ENCODE data around the gene ACACA.
"Not testable (repeated sequence)": the region's sequence is repeated elsewhere in the genome, so short reads cannot be mapped to it uniquely, and the experiment has no call there.

The ACACA gene

DNA sequence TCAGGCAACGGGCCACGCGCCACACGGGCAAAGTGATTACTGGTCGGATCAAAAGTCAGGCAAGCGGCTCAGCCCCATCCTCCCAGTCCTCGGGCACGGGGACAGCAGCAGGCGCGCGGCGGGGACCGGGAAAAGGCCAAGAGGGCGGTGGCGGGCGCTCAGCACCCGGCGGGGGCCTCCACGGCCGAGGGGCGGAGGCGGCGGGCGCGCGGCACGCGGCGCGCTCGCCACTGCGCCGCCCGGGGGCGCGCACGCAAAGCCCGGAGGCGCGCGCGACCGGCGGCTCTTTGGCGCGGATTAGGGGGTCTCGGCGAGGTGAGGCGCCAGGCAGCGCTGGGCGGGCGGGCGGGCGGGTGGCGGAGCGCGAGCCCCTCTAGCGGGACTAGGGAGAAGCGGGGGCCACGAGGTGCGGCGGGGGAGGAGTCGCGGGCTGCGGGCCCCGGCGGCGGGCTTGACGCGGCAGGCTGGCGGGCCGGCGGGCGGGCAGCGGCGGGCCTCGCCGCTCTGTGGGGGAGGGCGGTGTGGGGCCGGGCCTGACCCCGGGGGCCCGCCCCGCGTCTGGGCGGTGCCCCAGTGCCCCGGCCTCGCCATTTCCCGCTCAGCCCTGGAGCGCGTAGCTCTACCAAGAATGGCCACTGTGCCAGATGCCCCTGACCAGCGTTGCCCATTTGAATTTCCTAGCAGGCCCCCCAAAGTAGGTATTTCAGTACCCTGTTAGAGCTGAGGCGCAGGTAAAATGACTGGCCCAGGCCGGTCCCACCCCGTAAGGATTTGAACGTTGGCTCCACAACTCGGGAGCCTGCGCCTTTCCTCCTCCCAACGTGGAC is at the start of gene ACACA, which contains the start of gene TADA2A:
ACACA (minus strand) TSS at position 202 of the 827 bp plus-strand sequence. CDS start 537 bp downstream, outside the sequence.
TADA2A (plus strand) TSS at position 252 of the 827 bp plus-strand sequence. CDS start 4,480 bp downstream, outside the sequence.
- peak; percentile 85 for DNase-seq (ENCODE audit: low spot score)

- DNase-seq (ENCODE audit: low spot score): no peak
Measured at GRCh38 chr17:37450112-37450511, 43.5 kb upstream of the ACACA start.

DNA sequence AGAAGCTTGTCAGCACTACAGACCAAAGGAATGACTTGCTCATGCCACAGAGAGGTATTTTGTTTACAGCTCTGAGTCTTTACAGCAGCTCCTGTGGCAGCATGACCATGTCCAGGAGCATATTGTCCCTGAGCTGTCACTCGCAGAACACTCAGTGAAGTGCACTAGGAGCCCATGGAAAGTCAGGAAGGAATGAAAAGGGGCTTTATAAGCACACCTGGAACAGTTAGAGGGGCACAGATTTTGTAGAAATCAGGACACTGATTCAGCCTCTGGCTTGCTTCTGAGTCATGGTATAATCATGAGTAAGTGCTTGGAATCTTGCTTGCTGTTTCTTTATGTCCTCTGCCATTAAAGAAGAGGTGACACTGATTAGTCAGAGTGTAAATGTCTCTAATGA is 41.0 kb upstream of the ACACA start:
- DNase-seq (ENCODE audit: low spot score): no peak

DNA sequence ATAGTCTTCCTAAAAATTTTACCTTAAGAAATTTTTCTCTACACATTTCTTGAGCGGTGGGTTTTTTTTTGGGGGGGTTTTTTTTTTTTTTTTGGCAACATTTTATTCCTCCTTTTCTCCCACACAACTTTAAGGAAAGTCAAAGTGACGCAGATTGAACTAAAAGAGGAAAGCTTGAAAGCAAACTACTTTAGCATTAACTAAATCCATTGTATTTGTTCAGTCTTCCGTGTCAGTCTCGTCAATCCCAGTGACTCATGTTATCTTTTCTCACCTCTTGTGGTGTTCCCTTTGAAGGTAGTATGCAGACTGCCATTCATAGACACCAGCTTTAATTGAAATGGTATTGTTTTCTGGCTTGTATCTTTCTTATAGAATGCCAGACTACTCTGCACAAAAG is 39.4 kb upstream of the ACACA start:
- no peak for DNase-seq (ENCODE audit: low spot score)

- DNase-seq (ENCODE audit: low spot score): not testable (repeated sequence)
Measured at GRCh38 chr17:37441369-37442014, 34.9 kb upstream of the ACACA start.

- DNase-seq (ENCODE audit: low spot score): no peak
Measured at GRCh38 chr17:37440424-37440823, 33.8 kb upstream of the ACACA start.

DNA sequence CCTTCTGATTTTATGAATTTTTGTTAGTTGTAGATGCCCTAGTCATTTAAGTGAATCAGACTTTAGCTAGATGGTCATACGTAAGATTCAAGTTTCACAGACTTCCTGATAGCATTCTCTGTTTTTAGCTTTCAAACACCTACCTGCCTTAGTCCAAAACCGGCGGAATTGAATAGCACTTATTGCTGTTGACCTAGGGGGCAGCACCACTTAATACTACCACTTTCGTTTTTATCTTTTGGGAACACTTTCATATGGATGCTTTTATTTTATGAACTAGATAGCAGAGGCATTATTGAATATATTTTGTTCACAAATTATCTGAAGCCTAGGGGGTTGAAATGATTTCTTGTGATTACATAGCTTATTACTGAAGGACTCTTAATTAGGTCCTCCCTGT is 31.5 kb upstream of the ACACA start:
- no peak for DNase-seq (ENCODE audit: low spot score)

DNA sequence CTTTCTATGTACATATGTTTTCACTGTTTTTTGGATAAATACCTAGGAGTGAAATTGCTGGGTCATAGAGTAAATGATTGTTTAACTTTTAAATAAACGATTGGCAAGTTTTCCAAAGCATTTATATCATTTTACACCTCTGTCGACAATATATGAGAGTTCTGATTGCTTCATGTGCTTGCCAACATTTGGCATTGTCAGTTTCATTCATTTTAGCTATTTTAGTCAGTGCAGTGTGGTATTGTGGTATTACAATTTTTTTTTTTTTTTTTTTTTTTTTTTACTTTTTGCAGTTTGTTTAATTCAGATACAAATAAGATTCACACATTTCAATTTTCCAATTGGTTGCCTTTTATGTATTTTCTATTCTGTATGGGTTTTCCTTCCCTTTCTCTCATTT is 26.0 kb upstream of the ACACA start:
- DNase-seq (ENCODE audit: low spot score): no peak

DNA sequence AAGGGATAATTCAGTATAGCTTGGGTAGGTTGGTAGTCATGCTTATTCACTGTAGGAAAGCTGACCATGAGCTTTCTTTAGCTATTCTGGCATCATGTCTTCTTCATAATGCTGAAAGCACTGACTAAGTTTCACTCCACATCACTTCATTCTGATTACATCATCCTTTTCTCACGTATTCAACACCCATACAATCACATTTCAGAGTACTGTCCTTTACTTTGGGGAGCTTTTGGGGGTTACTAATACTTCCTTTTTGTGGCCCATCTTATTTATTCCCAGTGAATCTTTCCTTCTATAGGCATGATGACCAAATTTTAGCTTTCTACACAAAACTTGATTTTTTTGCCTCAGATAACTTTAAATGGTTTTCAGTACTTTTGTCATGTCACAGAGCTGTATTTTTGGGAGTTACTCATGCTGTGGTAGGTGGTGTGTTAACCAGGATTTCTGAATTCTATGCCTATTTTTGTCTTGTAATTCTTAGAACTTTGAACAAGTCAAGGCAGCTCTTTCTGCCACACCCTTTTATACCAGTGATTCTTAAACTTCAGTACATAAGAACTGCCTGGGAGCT is 23.5 kb upstream of the ACACA start:
- DNase-seq (ENCODE audit: low spot score): peak; percentile 75

GRCh38 chr17:37429453-37429852 is 22.8 kb upstream of the ACACA start:
- DNase-seq (ENCODE audit: low spot score): no peak

GRCh38 chr17:37429039-37429438 is 22.4 kb upstream of the ACACA start:
- DNase-seq (ENCODE audit: low spot score): no peak

DNA sequence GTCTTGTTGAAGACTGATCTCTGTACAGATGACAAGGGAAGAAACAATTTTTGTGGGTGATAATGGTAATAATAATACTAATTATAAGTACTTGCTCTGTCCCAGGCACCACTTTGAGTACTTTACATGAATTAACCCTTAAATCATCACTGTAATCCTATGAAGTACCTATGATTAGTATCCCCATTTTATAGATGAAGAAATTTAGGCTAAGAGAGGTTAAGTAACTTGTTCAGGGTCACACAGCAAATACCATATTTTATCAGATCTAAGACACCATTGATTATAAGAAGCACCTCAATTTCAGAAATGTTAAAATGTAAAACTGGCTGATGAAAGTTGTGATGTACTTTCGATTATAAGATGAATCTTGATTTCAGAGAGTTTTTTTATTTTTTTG is 18.6 kb upstream of the ACACA start:
- no peak for DNase-seq (ENCODE audit: low spot score)

GRCh38 chr17:37422971-37423625 is 16.5 kb upstream of the ACACA start:
- DNase-seq (ENCODE audit: low spot score): no peak

GRCh38 chr17:37417852-37418251 is 11.2 kb upstream of the ACACA start:
- no peak for DNase-seq (ENCODE audit: low spot score)

DNA sequence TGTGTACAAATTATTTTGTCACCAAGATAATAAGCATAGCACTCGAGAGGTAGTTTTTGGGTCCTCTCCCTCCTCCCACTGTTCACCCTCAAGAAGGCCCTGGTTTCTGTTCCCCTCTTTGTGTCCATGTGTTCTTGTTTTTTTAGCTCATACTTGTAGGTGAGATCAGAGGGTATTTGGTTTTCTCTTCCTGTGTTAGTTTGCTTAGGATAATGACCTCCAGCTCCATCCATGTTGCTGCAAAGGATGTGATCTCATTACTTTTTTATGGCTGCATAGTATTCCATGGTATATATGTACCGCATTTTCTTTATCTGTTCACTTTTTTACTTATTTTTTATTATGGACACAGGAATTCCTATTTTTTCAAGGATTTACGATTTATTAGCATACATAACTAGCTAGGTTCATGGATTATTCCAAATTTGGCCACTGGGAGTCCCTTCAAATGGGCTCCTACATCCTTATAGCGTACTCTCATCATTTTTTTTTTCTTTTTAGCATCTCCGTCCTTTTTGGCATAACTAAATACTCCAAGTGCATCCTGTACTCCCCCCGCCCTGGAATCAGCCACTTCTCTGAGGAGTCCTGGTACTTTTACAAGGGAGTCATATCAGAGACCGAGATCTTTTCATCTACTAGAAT is 7.4 kb upstream of the ACACA start:
- no peak for DNase-seq (ENCODE audit: low spot score)

GRCh38 chr17:37410357-37410756 is 3.7 kb upstream of the ACACA start:
- no peak for DNase-seq (ENCODE audit: low spot score)

DNA sequence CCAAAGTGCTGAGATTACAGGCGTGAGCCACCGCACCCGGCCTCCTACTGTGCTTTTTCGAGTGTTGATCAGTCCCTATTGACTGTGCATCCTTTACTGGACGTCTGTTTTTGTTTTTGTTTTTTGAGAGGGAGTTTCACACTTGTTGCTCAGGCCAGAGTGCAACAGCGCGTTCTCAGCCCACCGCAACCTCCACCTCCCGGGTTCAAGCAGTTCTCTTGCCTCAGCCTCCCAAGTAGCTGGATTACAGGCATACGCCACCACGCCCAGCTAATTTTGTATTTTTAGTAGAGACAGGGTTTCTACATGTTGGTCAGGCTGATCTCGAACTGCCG is 1.5 kb upstream of the ACACA start:
- not testable (repeated sequence) for DNase-seq (ENCODE audit: low spot score)

DNA sequence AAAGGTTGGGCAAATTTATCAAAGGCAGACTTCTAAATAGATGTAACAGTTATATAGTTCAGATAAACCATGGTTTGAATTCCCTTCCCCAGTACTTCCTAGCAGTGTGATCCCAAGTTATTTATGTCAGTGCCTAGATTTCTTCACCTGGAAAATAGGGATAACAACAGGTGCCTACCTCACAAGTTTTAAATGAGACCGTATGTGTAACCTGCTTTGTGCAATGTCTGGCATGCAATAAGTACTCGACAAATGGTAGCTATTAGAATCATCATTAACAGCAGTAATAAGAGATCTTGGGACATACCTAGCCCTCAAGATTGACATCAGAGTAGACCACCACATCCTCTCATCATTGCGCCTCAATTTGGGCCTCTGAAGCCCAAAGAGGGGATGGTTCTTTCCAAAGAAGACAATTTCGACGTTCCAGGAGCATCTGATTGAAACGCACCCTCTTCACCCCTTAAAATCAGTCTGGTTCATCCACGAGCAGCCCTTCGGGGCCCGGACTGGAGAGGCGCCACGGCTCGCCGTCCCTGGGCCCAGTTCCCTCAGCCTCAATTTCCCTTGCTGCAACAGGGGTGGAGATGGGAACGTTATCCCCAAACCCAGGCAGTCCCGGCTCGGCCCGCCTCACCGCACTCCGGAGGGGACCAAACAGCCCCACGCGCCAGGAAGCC is 541 bp downstream of the ACACA start:
- no peak for DNase-seq (ENCODE audit: low spot score)

DNA sequence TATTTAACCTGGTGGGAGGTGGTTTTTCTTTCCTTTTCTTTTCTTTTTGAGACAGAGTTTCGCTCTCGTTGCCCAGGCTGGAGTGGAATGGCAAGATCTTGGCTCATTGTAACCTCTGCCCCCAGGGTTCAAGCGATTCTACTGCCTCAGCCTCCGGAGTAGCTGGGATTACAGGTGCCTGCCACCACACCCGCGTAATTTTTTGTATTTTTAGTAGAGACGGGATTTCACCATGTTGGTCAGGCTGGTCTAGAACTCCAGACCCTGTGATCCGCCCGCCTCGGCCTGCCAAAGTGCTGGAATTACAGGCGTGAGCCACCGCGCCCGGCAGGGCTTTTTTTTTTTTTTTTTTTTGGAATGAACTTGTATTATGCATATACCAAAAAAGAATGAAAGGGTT is 1.1 kb downstream of the ACACA start:
- not testable (repeated sequence) for DNase-seq (ENCODE audit: low spot score)

DNA sequence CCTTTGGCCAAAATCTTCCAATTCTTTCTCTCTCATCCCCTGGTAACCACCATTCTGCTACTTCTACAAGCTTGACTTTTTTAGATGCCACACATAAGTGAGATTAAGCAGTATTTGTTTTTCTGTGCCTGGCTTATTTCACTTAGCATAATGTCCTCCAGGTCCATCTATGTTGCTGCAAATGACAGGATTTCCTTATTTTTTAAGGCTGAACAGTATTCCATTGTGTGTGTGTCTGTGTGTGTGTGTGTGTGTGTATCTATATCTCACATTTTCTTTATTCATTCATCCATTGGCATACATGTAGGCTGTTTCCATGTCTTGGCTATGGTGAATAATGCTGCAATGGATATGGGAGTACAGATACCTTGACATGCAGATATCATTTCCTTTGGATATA is 6.1 kb downstream of the ACACA start:
- DNase-seq (ENCODE audit: low spot score): no peak

- no peak for DNase-seq (ENCODE audit: low spot score)
Measured at GRCh38 chr17:37399265-37399803, 7.3 kb downstream of the ACACA start.

Measured in activated CD4-positive, alpha-beta T cell treated with anti-CD3 and anti-CD28 coated beads, Interleukin-2, Interleukin-4, amounts not matched to agents 100 ng/mL and 50 ng/mL, durations not matched to agents 16 hours and 8 hours (primary cell).